WTC11 (cell line): ENCODE measurements around the gene GIPC1. TPM values are rescaled to one million over a fixed set of nuclear protein-coding genes. Genes with fewer than 3 reads are reported as not detected.

ENCODE experiments used
- ATAC-seq: fragments of 200-7000 bp; cut with Tn5 transposase; 2 replicates; pipeline ENCODE4 v1.10.0; 2021; ENCODE audit warnings: mild to moderate bottlenecking, moderate library complexity
- CTCF ChIA-PET: fragments of 300-600 bp; sonication (Branson Sonifier 250); formaldehyde crosslinking; loops from one replicate; lab custom pipeline; 2021; ENCODE audit warnings: antibody characterized with exemption; lab: Charles Lee
- POLR2A ChIA-PET: fragments of 350-600 bp; sonication (Branson Sonifier 250); formaldehyde crosslinking; loops from one replicate; lab custom pipeline; 2021; ENCODE audit warnings: antibody characterized with exemption; lab: Charles Lee
- DNase-seq: peaks from one replicate; pipeline ENCODE4 v3.0.0; 2021; ENCODE audit warnings: low spot score
- H3K27ac Mint-ChIP-seq: 2 replicates; pipeline ENCODE4 v1.8.0; 2021; ENCODE audit warnings: mixed read lengths
- H3K27me3 Mint-ChIP-seq: 2 replicates; pipeline ENCODE4 v1.8.0; 2021; ENCODE audit warnings: low read depth, mild to moderate bottlenecking, moderate library complexity, mixed read lengths
- H3K36me3 Mint-ChIP-seq: 2 replicates; pipeline ENCODE4 v1.8.0; 2021; ENCODE audit warnings: mixed read lengths
- H3K4me1 Mint-ChIP-seq: 2 replicates; pipeline ENCODE4 v1.8.0; 2022; ENCODE audit warnings: mixed read lengths
- H3K4me3 Mint-ChIP-seq: 2 replicates; pipeline ENCODE4 v1.8.0; 2021; ENCODE audit warnings: mild to moderate bottlenecking, moderate library complexity, mixed read lengths
- H3K9me3 Mint-ChIP-seq: 2 replicates; pipeline ENCODE4 v1.8.0; 2021; ENCODE audit warnings: mixed read lengths
- ELF4 ChIP-seq: sonication (generic); formaldehyde crosslinking; IDR thresholded peaks from 2 replicates; pipeline ENCODE4 v1.8.1; 2022; ENCODE audit warnings: low read depth, mild to moderate bottlenecking, moderate library complexity, missing genetic modification reagents
- FOXP1 ChIP-seq: sonication (generic); formaldehyde crosslinking; IDR thresholded peaks from 2 replicates; pipeline ENCODE4 v1.8.0; 2022; ENCODE audit warnings: missing genetic modification reagents, mild to moderate bottlenecking, moderate library complexity, borderline replicate concordance
- JUN ChIP-seq: sonication (generic); formaldehyde crosslinking; IDR thresholded peaks from 2 replicates; pipeline ENCODE4 v1.8.0; 2023; ENCODE audit warnings: mild to moderate bottlenecking, missing genetic modification reagents
- MYBL2 ChIP-seq: sonication (generic); formaldehyde crosslinking; IDR thresholded peaks from 2 replicates; pipeline ENCODE4 v1.8.1; 2023; ENCODE audit warnings: mild to moderate bottlenecking, moderate library complexity, missing genetic modification reagents
- NFATC4 ChIP-seq: fragments of 250-450 bp; sonication (Bioruptor Pico); IDR thresholded peaks from 2 replicates; pipeline ENCODE4 v1.9.0; 2021; ENCODE audit warnings: mild to moderate bottlenecking
- NR1H2 ChIP-seq: sonication (generic); formaldehyde crosslinking; IDR thresholded peaks from 2 replicates; pipeline ENCODE4 v1.9.0; 2021; ENCODE audit warnings: mild to moderate bottlenecking, moderate library complexity, missing genetic modification reagents
- RORB ChIP-seq: fragments of 250-450 bp; sonication (Bioruptor Pico); IDR thresholded peaks from 2 replicates; pipeline ENCODE4 v1.9.0; 2021; ENCODE audit warnings: mild to moderate bottlenecking
- SMAD3 ChIP-seq: sonication (generic); formaldehyde crosslinking; IDR thresholded peaks from 2 replicates; pipeline ENCODE4 v1.8.0; 2022; ENCODE audit warnings: missing genetic modification reagents, mild to moderate bottlenecking, borderline replicate concordance
- TCF7 ChIP-seq: sonication (generic); formaldehyde crosslinking; IDR thresholded peaks from 2 replicates; pipeline ENCODE4 v1.8.0; 2022; ENCODE audit warnings: mild to moderate bottlenecking, low read depth, missing genetic modification reagents, moderate library complexity
- ZBTB21 ChIP-seq: sonication (generic); formaldehyde crosslinking; IDR thresholded peaks from 2 replicates; pipeline ENCODE4 v1.8.1; 2023; ENCODE audit warnings: mild to moderate bottlenecking, missing genetic modification reagents, borderline replicate concordance
- total RNA-seq: library from RNA; stranded (reverse); gene quantifications from 3 replicates; pipeline ENCODE4 v1.2.3, GENCODE V29; 2021
- TF ChIP-seq, protein P1 (sequence below): sonication (generic); formaldehyde crosslinking; IDR thresholded peaks from 2 replicates; pipeline ENCODE4 v1.8.1; 2023; ENCODE audit warnings: mild to moderate bottlenecking, missing genetic modification reagents, moderate library complexity
- TF ChIP-seq, protein P2 (sequence below): sonication (generic); formaldehyde crosslinking; IDR thresholded peaks from 2 replicates; pipeline ENCODE4 v1.8.1; 2023; ENCODE audit warnings: mild to moderate bottlenecking, missing genetic modification reagents
- TF ChIP-seq, protein P3 (sequence below): sonication (generic); formaldehyde crosslinking; IDR thresholded peaks from 2 replicates; pipeline ENCODE4 v1.8.1; 2022; ENCODE audit warnings: missing genetic modification reagents, borderline replicate concordance
- TF ChIP-seq, protein P4 (sequence below): sonication (generic); formaldehyde crosslinking; IDR thresholded peaks from 2 replicates; pipeline ENCODE4 v1.8.0; 2022; ENCODE audit warnings: mild to moderate bottlenecking, missing genetic modification reagents
- TF ChIP-seq, protein P5 (sequence below): sonication (generic); formaldehyde crosslinking; IDR thresholded peaks from 2 replicates; pipeline ENCODE4 v1.8.0; 2022; ENCODE audit warnings: missing genetic modification reagents
- TF ChIP-seq, protein P6 (sequence below): sonication (generic); formaldehyde crosslinking; IDR thresholded peaks from 2 replicates; pipeline ENCODE4 v1.8.1; 2022; ENCODE audit warnings: mild to moderate bottlenecking, moderate library complexity, missing genetic modification reagents
- TF ChIP-seq, protein P7 (sequence below): sonication (generic); formaldehyde crosslinking; IDR thresholded peaks from 2 replicates; pipeline ENCODE4 v1.8.0; 2023; ENCODE audit warnings: missing genetic modification reagents

Gene GIPC1
- total RNA-seq, 1 experiment from 2014 or later = 76.5 TPM

DNA sequence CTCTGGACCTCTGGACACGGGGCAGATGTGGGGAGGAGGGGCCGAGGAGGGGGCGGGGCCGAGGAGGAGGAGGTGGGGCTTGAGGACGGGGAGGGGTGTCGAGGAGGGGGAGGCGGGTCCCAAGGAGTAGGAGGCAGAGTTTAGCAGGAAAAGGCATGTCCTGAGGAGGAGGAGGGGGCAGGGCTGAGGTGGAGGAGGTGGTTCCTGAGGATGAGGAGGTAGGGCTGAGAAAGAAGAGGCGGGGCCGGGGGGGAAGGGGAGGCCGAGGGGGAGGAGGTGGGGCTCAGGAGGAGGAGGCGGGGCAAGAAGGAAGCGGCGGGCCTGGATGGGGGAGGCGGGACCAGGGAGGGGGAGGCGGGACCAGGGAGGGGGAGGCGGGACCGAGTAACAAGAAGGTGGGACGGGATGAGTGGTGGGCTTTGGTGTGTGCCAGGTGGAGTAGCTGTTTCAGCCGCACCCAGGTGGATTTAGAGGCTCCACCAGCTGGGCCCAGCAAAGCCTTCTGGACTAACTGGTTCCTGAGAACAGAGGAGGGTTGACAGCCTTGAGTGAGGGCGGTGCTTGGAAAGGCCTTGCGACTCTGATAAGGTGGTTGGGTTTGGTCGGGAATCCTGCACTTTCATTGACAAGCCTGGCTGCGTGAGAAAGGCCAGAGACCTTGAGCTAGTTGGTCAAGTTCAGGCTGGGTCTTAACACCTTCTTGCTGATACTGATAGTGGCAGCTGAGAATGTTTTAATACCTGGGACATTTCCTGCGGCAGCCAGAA is 41.2 kb upstream of the GIPC1 start (continued):
- TF ChIP-seq, protein P1, sequence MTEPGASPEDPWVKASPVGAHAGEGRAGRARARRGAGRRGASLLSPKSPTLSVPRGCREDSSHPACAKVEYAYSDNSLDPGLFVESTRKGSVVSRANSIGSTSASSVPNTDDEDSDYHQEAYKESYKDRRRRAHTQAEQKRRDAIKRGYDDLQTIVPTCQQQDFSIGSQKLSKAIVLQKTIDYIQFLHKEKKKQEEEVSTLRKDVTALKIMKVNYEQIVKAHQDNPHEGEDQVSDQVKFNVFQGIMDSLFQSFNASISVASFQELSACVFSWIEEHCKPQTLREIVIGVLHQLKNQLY (CRISPR knock-in tag) = no peak

DNA sequence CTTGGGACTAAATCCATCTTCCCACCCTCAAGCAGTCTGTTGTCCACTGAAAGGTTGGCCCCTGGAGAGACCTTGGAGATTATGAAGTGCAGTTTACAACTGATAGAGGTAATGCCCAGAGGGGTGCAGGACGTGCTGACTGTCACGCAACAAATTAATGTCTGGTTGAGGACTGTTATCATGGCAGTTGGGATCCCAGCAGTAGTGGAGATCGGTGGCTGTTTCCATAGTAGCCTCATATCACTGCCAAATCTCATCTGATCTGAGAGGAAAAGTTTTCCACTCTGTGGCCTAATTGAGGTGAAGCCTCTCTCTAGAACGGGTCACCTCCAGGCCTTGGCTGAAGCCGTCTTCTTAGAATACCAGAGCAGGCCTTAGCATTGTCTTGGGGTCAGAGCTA is 37.5 kb upstream of the GIPC1 start:
- H3K4me1 Mint-ChIP-seq = peaks cover 12% of the 10 kb centered on the region
- H3K9me3 Mint-ChIP-seq = no peaks in the 10 kb centered on the region
- no peaks in the 10 kb centered on the region for H3K27me3 Mint-ChIP-seq
- H3K27ac Mint-ChIP-seq = no peak overlapping the region
- ChIA-PET CTCF (interaction anchor here (1.4 to 2.8 kb wide), 2 partner anchors 23 to 28 kb away, joined by 3 to 12 read pairs; no protein-coding TSS in a partner anchor), POLR2A (interaction anchor here (1.4 kb wide), 1 partner anchor 15 kb away, joined by 3 read pairs; the partner anchor contains the start of gene DNAJB1)
- ATAC-seq (no peak), DNase-seq (no peak)
- peaks cover 4% of the 10 kb centered on the region; the same call in 1 of the 2 replicates for H3K36me3 Mint-ChIP-seq
- no peak overlapping the region for H3K4me3 Mint-ChIP-seq
- no peak for TF ChIP-seq TCF7 (CRISPR knock-in tag)

DNA sequence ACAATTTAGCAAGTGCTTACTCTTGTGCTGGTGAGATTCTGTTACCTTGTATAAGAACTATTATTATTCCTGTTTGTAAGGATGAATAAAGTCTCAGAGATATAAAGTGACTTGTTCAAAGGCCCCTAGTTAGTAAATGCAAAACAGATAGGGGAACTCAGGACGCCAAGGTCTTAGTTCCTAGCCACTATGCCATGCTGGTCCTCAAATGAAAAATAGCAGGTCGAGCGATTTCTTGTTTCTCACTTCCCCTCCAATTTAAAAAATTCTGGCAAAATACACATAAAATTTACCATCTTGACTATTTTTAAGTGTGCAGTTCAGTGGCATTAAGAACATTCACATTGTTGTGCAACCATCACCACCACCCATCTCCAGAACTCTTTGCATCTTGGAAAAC is 34.6 kb upstream of the GIPC1 start:
- Mint-ChIP-seq H3K4me3 (peak overlapping the region; percentile 90), H3K27me3 (no peaks in the 10 kb centered on the region), H3K4me1 (peaks cover 11% of the 10 kb centered on the region), H3K36me3 (peaks cover 4% of the 10 kb centered on the region; the same call in 1 of the 2 replicates), H3K27ac (peak overlapping the region; percentile 65; the same call in 1 of the 2 replicates), H3K9me3 (no peaks in the 10 kb centered on the region)
- DNase-seq (no peak), ATAC-seq (no peak)
- POLR2A ChIA-PET = no interaction called here
- TF ChIP-seq, protein P2, sequence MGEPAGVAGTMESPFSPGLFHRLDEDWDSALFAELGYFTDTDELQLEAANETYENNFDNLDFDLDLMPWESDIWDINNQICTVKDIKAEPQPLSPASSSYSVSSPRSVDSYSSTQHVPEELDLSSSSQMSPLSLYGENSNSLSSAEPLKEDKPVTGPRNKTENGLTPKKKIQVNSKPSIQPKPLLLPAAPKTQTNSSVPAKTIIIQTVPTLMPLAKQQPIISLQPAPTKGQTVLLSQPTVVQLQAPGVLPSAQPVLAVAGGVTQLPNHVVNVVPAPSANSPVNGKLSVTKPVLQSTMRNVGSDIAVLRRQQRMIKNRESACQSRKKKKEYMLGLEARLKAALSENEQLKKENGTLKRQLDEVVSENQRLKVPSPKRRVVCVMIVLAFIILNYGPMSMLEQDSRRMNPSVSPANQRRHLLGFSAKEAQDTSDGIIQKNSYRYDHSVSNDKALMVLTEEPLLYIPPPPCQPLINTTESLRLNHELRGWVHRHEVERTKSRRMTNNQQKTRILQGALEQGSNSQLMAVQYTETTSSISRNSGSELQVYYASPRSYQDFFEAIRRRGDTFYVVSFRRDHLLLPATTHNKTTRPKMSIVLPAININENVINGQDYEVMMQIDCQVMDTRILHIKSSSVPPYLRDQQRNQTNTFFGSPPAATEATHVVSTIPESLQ (CRISPR knock-in tag) = no peak
- TF ChIP-seq, protein P3, sequence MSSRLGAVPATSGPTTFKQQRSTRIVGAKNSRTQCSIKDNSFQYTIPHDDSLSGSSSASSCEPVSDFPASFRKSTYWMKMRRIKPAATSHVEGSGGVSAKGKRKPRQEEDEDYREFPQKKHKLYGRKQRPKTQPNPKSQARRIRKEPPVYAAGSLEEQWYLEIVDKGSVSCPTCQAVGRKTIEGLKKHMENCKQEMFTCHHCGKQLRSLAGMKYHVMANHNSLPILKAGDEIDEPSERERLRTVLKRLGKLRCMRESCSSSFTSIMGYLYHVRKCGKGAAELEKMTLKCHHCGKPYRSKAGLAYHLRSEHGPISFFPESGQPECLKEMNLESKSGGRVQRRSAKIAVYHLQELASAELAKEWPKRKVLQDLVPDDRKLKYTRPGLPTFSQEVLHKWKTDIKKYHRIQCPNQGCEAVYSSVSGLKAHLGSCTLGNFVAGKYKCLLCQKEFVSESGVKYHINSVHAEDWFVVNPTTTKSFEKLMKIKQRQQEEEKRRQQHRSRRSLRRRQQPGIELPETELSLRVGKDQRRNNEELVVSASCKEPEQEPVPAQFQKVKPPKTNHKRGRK (CRISPR knock-in tag) = no peak
- TF ChIP-seq NR1H2 (CRISPR knock-in tag) (no peak), SMAD3 (CRISPR knock-in tag) (no peak), RORB (CRISPR knock-in tag) (no peak), MYBL2 (CRISPR knock-in tag) (no peak), FOXP1 (no peak), NFATC4 (CRISPR knock-in tag) (no peak), JUN (CRISPR knock-in tag) (no peak)
- TF ChIP-seq, protein P4, sequence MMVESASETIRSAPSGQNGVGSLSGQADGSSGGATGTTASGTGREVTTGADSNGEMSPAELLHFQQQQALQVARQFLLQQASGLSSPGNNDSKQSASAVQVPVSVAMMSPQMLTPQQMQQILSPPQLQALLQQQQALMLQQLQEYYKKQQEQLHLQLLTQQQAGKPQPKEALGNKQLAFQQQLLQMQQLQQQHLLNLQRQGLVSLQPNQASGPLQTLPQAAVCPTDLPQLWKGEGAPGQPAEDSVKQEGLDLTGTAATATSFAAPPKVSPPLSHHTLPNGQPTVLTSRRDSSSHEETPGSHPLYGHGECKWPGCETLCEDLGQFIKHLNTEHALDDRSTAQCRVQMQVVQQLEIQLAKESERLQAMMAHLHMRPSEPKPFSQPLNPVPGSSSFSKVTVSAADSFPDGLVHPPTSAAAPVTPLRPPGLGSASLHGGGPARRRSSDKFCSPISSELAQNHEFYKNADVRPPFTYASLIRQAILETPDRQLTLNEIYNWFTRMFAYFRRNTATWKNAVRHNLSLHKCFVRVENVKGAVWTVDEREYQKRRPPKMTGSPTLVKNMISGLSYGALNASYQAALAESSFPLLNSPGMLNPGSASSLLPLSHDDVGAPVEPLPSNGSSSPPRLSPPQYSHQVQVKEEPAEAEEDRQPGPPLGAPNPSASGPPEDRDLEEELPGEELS (CRISPR knock-in tag) = no peak
- CTCF ChIA-PET = no interaction called here

DNA sequence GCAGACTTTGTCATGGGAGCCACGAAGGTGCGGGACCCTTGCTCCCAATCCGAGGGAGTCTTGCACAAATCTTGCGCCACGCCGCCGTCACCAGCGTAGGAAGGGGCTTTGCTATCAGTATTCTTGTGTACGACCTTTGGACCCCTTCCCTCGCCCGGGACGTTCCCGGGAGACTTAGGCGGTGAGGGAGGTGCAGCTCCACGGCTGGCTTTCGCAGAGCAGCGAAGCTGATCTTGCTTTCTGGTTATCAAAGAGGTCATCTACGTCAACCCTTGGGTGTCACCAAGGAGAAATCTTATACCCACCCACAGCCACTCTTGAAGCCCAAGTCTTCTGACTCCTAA is 34.0 kb upstream of the GIPC1 start:
- peak overlapping the region; percentile 90 for H3K4me3 Mint-ChIP-seq
- TF ChIP-seq ZBTB21 (CRISPR knock-in tag) = no peak
- TF ChIP-seq, protein P5, sequence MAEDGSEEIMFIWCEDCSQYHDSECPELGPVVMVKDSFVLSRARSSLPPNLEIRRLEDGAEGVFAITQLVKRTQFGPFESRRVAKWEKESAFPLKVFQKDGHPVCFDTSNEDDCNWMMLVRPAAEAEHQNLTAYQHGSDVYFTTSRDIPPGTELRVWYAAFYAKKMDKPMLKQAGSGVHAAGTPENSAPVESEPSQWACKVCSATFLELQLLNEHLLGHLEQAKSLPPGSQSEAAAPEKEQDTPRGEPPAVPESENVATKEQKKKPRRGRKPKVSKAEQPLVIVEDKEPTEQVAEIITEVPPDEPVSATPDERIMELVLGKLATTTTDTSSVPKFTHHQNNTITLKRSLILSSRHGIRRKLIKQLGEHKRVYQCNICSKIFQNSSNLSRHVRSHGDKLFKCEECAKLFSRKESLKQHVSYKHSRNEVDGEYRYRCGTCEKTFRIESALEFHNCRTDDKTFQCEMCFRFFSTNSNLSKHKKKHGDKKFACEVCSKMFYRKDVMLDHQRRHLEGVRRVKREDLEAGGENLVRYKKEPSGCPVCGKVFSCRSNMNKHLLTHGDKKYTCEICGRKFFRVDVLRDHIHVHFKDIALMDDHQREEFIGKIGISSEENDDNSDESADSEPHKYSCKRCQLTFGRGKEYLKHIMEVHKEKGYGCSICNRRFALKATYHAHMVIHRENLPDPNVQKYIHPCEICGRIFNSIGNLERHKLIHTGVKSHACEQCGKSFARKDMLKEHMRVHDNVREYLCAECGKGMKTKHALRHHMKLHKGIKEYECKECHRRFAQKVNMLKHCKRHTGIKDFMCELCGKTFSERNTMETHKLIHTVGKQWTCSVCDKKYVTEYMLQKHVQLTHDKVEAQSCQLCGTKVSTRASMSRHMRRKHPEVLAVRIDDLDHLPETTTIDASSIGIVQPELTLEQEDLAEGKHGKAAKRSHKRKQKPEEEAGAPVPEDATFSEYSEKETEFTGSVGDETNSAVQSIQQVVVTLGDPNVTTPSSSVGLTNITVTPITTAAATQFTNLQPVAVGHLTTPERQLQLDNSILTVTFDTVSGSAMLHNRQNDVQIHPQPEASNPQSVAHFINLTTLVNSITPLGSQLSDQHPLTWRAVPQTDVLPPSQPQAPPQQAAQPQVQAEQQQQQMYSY (CRISPR knock-in tag) = no peak
- TF ChIP-seq ELF4 (CRISPR knock-in tag) = no peak
- TF ChIP-seq, protein P6, sequence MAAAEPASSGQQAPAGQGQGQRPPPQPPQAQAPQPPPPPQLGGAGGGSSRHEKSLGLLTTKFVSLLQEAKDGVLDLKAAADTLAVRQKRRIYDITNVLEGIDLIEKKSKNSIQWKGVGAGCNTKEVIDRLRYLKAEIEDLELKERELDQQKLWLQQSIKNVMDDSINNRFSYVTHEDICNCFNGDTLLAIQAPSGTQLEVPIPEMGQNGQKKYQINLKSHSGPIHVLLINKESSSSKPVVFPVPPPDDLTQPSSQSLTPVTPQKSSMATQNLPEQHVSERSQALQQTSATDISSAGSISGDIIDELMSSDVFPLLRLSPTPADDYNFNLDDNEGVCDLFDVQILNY = no peak
- TF ChIP-seq, protein P7, sequence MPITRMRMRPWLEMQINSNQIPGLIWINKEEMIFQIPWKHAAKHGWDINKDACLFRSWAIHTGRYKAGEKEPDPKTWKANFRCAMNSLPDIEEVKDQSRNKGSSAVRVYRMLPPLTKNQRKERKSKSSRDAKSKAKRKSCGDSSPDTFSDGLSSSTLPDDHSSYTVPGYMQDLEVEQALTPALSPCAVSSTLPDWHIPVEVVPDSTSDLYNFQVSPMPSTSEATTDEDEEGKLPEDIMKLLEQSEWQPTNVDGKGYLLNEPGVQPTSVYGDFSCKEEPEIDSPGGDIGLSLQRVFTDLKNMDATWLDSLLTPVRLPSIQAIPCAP = no peak

More for the DNA sequence above, 34.0 kb upstream of the GIPC1 start:
- CTCF ChIA-PET = interaction anchor here (0.9 kb wide), 1 partner anchor 562 kb away, joined by 3 read pairs; no protein-coding TSS in a partner anchor
- POLR2A ChIA-PET = no interaction called here
- no peaks in the 10 kb centered on the region for H3K27me3 Mint-ChIP-seq
- no peak for ATAC-seq
- H3K9me3 Mint-ChIP-seq = no peaks in the 10 kb centered on the region
- peaks cover 4% of the 10 kb centered on the region; the same call in 1 of the 2 replicates for H3K36me3 Mint-ChIP-seq
- peak overlapping the region; percentile 80; the same call in 1 of the 2 replicates for H3K27ac Mint-ChIP-seq
- no peak for DNase-seq
- peaks cover 12% of the 10 kb centered on the region for H3K4me1 Mint-ChIP-seq
